Peyer's patch (tissue), 4 donors: ENCODE results near the gene ATP8A1.

Source experiments
- POLR2A ChIP-seq, 2 donors: fragments of 450-650 bp; IDR thresholded peaks; one replicate each; pipeline ENCODE4 v1.5.1; 2017; ENCODE audit warnings: antibody characterized with exemption in 2 of 2, mild to moderate bottlenecking in 2 of 2, moderate library complexity in 2 of 2
- TF ChIP-seq, protein P1 (sequence below), 6 experiments: fragments of 450-650 bp in 4 of 6; fragments of 200-600 bp in 2 of 6; sonication (generic) in 1 of 6; IDR thresholded peaks; one replicate each; pipeline ENCODE4 v1.5.1; 2017 to 2019; ENCODE audit warnings: antibody characterized with exemption in 6 of 6, mild to moderate bottlenecking in 3 of 6, moderate library complexity in 1 of 6

DNA sequence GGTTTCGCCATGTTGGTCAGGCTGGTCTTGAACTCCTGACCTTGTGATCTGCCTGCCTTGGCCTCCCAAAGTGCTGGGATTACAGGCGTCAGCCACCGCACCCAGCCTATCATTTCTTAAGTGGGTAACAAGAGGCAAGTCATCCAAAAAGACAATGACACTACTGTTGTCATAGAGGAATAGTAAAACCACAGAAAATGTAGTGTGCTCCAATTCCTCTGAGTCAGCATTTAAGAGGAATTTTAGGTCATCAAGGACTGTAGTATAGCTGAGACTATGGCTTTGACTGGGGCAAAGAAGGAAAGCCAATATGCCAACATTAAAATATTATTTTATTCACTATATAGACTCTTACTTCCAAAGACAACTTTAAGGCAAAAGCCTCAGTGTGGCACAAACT lies 48.4 kb downstream of the ATP8A1 start:
- TF ChIP-seq, protein P1, sequence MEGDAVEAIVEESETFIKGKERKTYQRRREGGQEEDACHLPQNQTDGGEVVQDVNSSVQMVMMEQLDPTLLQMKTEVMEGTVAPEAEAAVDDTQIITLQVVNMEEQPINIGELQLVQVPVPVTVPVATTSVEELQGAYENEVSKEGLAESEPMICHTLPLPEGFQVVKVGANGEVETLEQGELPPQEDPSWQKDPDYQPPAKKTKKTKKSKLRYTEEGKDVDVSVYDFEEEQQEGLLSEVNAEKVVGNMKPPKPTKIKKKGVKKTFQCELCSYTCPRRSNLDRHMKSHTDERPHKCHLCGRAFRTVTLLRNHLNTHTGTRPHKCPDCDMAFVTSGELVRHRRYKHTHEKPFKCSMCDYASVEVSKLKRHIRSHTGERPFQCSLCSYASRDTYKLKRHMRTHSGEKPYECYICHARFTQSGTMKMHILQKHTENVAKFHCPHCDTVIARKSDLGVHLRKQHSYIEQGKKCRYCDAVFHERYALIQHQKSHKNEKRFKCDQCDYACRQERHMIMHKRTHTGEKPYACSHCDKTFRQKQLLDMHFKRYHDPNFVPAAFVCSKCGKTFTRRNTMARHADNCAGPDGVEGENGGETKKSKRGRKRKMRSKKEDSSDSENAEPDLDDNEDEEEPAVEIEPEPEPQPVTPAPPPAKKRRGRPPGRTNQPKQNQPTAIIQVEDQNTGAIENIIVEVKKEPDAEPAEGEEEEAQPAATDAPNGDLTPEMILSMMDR (IDR thresholded peaks at IDR 0.05) = no peak
- TF ChIP-seq POLR2A (IDR thresholded peaks at IDR 0.05) = no peak
